PC-3 (cell line): ENCODE data around the gene FAM131C.
A peak's percentile ranks its signal among the peaks of the same experiment; 100 is the strongest.

ENCODE experiments used
- EZH2 ChIP-seq: fragments of 300-600 bp; sonication (generic); IDR thresholded peaks from one replicate; pipeline ENCODE4 v1.6.1; 2017; ENCODE audit warnings: antibody characterized with exemption, mild to moderate bottlenecking, low read length; ENCODE audit not compliant: unreplicated experiment
- TF ChIP-seq, protein P1 (sequence below): fragments of 300-600 bp; sonication (generic); conservative IDR thresholded peaks from 2 replicates; pipeline ENCODE4 v1.5.1; 2017; ENCODE audit warnings: antibody characterized with exemption, low read depth, mild to moderate bottlenecking, low read length

DNA sequence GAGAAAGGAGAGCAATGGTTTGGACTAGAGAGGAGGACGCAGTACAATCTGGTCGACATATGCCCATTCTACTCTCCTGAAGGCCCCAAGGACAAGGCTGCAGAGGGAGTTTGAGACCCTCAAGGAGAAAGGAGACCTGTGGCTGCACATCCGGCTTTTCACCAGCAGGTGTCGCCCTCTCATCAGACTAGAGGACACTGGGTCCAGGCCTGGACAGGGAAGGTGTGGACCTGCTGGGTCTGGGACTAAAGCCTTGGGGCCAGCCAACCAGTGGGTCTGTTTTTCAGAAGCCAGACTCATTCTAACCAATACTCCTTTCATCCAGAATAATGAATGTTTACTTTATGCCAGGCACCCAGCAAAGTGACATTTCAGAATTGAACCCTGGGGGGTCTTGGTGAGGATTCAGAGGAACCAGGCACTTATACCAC, 64.4 kb downstream of the FAM131C start:
- TF ChIP-seq, protein P1, sequence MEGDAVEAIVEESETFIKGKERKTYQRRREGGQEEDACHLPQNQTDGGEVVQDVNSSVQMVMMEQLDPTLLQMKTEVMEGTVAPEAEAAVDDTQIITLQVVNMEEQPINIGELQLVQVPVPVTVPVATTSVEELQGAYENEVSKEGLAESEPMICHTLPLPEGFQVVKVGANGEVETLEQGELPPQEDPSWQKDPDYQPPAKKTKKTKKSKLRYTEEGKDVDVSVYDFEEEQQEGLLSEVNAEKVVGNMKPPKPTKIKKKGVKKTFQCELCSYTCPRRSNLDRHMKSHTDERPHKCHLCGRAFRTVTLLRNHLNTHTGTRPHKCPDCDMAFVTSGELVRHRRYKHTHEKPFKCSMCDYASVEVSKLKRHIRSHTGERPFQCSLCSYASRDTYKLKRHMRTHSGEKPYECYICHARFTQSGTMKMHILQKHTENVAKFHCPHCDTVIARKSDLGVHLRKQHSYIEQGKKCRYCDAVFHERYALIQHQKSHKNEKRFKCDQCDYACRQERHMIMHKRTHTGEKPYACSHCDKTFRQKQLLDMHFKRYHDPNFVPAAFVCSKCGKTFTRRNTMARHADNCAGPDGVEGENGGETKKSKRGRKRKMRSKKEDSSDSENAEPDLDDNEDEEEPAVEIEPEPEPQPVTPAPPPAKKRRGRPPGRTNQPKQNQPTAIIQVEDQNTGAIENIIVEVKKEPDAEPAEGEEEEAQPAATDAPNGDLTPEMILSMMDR = peak; percentile 98
- TF ChIP-seq EZH2 = no peak
